NOMO-1 treated with dmso at 0.1 percent for 144 hours (cell line): ENCODE results near the gene GJB5.

Experiments used
- DNase-seq: peaks from one replicate; lab custom pipeline; 2025; ENCODE audit not compliant: unreplicated experiment; lab: John Stamatoyannopoulos, UW

GJB5 gene

DNA sequence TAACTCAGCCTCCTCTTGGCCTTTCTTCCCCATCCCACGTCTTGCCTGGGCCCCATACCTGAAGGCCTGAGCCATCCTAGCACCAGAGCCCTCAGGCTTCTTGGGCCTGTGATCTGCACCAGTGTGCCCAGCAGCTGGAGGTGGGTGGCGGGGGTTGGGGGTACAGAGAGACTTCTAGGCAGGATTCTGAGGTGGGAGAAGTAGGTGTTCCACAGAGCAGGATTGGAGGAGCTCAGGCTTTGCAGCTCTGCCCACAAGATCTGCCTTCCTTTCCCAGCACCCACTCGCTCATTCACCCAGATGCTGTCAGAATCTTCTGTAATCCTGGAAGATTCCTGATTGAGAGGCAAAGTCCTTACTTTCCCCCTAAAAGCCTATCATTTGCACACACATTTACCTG, 10.0 kb upstream of the GJB5 start:
- DNase-seq, result no peak

DNA sequence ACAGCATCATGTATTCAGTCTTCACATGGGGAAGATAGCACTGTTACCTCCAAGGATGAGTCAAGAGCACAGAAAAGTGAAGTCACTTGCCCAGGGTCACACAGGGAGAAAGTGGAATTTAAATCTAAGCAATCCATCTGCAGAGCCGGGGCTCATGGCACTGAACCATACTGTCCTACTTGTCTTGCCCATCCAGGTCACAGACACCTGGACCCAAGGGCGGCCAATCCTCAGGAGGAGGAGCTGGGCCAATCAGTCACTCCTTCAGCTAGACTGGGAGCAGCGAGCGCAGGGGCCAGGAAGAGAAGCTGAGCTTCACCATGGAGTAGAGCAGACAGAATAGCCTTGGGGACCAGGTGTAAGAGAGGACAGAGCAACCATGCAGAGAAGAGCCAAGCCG, 9.2 kb upstream of the GJB5 start:
- no peak for DNase-seq

- DNase-seq, result no peak
Measured at GRCh38 chr1:34746101-34746500, 8.7 kb upstream of the GJB5 start.

DNA sequence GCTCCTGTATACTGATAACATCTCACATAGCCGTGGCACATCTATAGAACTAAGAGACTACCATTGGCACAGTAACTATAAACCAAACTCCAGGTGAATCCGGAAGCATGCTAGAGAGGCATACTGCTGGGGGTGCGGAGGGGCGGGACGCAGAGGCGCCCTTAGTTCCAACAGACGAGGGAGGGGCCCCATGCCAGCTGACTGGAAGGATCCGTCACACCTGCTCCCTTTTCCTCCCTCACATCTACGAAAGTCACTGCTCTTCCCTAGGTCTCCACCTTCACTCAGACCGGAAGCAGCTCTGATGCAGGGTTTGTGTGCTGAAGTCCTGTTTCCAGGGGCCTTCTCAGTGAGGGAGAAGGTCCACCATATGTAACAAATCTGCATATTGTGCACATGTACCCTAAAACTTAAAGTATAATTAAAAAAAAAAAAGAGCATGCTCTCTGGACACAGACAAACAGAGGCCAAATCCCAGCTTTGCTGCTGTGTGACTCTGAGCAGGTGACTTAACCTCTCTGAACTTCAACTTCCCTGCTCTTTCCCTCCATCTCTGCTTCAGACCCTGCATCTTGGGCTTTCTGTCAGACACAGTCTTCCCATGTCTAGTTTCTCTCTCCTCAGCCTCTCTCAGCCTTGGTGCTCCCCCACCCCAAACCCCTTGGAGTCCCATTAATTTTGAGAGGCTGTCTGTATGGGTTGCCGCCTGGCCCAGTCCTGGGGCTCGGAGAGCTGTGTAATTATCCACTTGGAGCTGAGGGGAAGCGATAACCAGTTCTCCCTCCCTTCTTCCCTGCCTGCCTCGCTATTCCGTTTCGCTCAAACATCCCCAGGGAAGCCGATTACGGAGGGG, 7.8 kb upstream of the GJB5 start:
- DNase-seq, result no peak

GRCh38 chr1:34747638-34747941, 7.3 kb upstream of the GJB5 start:
- no peak for DNase-seq

- DNase-seq, result no peak
Measured at GRCh38 chr1:34749992-34750391, 4.9 kb upstream of the GJB5 start.

DNA sequence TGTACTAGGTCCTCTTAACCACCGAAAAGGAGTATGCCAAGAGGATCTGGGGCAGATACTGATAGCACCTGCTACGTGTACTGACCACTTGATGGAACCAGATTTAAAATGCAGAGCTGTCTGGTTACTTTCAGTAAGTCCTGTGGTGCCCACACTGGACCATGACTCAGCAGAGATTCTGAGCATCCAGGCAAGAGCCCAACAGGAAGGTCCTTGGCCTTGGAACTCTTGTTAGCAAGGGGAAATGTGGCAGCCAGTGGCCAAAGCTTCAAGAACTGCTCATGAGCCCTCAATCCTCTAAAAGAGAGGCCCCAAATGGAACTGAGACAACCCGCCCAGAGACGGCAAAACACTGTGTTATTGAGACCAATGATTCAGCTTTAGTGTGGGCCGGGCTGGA, 4.2 kb upstream of the GJB5 start:
- DNase-seq, result no peak

DNA sequence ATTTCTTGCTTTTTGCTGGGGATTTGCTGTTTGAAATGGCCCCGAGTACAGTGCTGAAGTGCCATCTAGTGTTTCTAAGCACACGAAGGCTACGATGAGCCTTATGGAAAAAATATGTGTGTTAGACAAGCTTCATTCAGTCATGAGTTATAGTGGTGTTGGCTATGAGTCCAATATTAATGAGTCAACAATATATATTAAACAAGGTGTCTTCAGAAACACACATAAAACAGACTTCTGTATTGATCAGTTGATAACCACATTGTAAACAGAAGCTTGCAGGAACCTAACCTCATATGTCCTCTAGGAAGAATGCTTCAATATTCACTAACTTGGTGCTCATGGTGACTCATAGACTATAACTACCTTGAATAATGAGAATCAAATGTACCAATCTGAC, 1.7 kb upstream of the GJB5 start:
- no peak for DNase-seq

GRCh38 chr1:34755961-34756360, 1.1 kb downstream of the GJB5 start:
- DNase-seq, result no peak

GRCh38 chr1:34757386-34757785, 2.5 kb downstream of the GJB5 start:
- no peak for DNase-seq

DNA sequence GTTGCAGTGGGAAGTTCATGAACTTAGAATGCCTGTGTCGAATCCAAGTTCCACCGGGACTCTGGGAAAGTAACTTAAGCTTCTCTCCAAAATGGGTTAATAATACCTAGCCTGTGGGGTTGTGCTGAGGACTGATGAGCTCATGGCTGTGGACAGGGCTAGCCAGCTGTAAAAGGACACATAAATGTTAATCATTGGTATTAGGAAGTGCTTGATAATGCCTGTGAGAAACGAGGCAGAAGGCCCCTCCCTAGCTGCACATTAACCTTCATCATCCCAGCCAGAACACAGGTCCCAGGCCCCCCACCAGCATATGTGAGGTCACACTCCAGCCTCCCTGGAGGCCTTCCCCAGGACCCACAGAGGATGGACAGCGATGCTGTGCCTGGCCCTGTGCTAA, 3.9 kb downstream of the GJB5 start:
- DNase-seq, result no peak

DNA sequence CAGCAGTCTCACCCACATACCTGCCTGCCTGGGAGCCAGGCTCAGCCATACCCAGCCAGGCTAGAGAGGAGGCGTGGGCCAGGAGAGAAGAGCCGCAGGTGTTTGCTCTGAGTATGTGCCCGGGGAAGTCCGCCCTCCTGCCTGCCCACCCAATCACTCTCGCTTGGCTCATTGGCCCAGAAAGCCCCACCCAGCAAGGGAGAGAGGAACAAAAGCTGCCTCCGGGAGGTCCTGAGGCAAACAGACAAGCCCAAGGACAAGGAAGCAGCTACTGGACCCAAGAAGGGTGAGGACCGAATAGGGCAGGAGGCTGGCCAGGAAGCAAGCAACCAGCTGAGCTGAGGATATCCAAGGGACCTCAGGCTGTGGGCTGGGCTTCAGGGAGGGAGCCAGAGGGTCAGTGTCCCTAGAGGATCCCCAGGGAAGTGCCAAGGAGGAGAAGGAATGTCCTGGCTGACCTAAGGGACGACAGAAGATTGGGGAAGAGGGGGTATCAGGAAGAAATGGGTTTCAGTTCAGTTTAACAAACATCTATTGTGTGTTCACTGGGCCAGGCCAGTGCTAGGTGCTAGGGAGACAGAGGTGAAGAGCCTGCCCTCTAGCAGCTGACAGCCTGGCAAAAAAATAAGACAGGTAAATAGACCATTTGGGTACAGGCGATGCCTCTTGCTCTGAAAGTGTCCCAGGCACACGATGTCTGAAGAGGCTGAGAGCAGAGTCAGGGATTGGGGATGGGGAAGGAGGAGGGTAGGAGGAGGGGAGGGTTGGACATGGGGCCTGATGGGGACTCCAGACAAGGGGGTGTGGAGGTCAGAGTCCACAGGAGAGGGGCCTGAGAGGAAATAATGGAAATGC, 4.9 kb downstream of the GJB5 start, which contains the start of gene GJB4:
GJB4 (plus strand) TSS at position 238 of the 855 bp plus-strand sequence. CDS start 1,515 bp downstream, outside the sequence.
- DNase-seq, result no peak

DNA sequence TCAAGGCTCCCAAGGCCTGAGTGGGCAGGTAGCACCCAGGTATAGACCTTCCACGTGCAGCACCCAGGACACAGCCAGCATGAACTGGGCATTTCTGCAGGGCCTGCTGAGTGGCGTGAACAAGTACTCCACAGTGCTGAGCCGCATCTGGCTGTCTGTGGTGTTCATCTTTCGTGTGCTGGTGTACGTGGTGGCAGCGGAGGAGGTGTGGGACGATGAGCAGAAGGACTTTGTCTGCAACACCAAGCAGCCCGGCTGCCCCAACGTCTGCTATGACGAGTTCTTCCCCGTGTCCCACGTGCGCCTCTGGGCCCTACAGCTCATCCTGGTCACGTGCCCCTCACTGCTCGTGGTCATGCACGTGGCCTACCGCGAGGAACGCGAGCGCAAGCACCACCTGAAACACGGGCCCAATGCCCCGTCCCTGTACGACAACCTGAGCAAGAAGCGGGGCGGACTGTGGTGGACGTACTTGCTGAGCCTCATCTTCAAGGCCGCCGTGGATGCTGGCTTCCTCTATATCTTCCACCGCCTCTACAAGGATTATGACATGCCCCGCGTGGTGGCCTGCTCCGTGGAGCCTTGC, 6.4 kb downstream of the GJB5 start:
- DNase-seq, result no peak

GRCh38 chr1:34761776-34762307, 7.0 kb downstream of the GJB5 start:
- no peak for DNase-seq

DNA sequence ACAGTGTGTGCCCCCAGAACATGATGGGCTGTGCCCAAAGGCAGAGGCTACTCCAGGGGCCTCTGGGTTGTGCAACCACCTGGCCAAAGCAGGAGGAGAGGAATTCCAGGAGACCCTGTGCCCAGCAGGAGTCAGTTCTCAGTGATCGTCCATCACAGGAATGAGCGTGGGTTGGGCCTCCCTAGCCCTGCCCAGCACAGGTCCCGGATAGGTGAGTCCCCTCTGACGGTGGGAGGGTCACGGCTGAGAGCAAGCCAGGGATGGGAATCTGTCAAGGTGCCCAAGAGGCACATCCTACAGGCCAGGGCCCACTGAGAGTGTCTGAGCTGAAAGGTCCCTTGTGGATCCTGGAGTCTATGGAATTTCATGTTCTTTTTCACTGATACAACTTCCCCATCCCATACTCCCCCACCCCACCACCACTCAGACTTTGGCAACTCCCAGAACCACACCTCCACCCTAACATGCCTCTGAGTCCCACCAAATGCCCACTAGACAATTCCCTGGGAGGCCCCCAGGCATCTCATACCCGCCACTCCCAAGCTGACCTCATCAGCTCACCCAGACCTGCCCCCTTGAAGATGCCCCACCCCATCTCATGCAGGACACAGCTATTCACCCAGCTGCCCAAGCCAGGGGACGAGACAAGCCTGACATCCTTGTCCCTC, 7.8 kb downstream of the GJB5 start:
- no peak for DNase-seq

- no peak for DNase-seq
Measured at GRCh38 chr1:34763142-34763781, 8.4 kb downstream of the GJB5 start.

- no peak for DNase-seq
Measured at GRCh38 chr1:34768856-34769255, 14.0 kb downstream of the GJB5 start.

DNA sequence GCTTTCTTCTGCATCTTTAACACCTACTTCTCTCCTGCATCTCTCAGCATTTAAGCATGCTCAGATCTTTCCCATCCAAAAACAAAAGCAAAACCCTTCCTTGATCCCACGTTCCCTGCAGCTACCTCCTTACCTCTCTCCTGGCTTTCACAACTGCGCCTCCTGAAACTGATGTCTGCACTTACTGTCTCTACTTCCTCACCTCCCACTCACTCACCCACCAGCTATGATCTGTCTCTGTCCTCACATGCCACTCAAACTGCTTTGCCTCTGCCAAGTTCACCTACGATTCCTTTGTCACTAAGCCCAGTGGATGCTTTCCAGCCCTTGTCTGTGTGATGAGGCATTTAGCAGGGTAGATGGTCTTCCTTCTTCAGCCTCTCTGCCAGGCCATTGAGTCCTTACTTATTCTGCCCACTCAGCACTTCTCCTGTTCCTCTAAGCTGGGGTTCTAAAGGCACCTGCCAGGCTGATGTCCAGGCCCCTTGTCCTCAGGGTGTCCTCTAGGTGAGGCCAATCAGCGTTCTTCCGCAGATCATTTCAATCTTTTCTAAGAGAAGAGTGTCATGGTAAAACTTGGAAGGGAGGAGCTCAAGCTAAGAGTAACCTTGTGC, 16.2 kb downstream of the GJB5 start:
- DNase-seq, result no peak

DNA sequence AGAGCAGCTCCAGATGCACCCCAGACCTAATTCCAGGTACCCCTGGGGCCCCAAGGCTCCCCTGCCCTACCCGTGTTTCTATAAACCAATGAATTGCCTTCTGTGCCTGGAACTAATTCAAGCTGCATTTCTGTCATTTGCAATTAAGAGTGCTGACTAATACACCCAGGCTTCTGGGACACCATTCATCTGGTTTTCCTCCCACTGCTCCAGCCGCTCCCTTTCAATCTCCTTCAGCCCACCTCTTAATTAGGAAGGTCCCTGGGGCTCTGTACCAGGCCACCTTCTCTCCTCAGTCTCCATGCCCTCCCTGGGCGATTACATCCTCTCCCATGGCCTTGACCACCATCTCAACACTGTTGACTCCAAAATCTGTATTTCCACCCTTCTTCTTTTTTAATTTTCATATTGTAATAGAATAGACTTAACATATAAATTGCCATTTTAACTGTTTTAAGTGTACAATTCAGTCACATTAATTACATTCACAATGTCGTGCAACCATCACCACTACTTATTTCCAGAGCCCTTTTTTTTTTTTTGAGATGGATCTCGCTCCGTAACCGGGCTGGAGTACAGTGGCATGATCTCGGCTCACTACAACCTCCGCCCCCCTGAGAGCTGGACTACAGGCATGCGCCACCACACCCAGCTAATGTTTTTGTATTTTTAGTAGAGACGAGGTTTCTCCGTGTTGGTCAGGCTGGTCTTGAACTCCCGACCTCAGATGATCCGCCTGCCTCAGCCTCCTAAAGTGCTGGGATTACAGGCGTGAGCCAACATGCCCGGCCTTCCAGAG, 16.9 kb downstream of the GJB5 start:
- no peak for DNase-seq
